ENCODE data around the gene GLI3.

Gene GLI3

GRCh38 chr7:42137431-42137830 lies 99.6 kb downstream of the GLI3 start:
- DNase-seq: no peak

- DNase-seq: no peak
Measured at GRCh38 chr7:42135728-42136127, 101.3 kb downstream of the GLI3 start.

- DNase-seq: no peak
Measured at GRCh38 chr7:42134276-42134876, 102.6 kb downstream of the GLI3 start.

- no peak for DNase-seq
Measured at GRCh38 chr7:42133321-42133720, 103.7 kb downstream of the GLI3 start.

- DNase-seq: no peak
Measured at GRCh38 chr7:42128703-42129102, 108.3 kb downstream of the GLI3 start.

- no peak for DNase-seq
Measured at GRCh38 chr7:42127232-42127622, 109.8 kb downstream of the GLI3 start.

GRCh38 chr7:42126475-42127231 lies 110.4 kb downstream of the GLI3 start:
- DNase-seq: no peak

GRCh38 chr7:42125321-42125720 lies 111.7 kb downstream of the GLI3 start:
- no peak for DNase-seq

- DNase-seq: no peak
Measured at GRCh38 chr7:42123716-42124115, 113.3 kb downstream of the GLI3 start.

- no peak for DNase-seq
Measured at GRCh38 chr7:42120191-42120590, 116.8 kb downstream of the GLI3 start.

- DNase-seq: no peak
Measured at GRCh38 chr7:42117201-42117600, 119.8 kb downstream of the GLI3 start.

GRCh38 chr7:42115795-42116194 lies 121.2 kb downstream of the GLI3 start:
- DNase-seq: no peak

GRCh38 chr7:42110333-42110732 lies 126.7 kb downstream of the GLI3 start:
- DNase-seq: no peak

GRCh38 chr7:42108803-42109528 lies 128.0 kb downstream of the GLI3 start:
- DNase-seq: no peak

GRCh38 chr7:42107484-42108240 lies 129.3 kb downstream of the GLI3 start:
- DNase-seq: no peak

- DNase-seq: no peak
Measured at GRCh38 chr7:42106562-42106961, 130.4 kb downstream of the GLI3 start.

GRCh38 chr7:42105554-42106358 lies 131.3 kb downstream of the GLI3 start:
- no peak for DNase-seq

- DNase-seq: no peak
Measured at GRCh38 chr7:42104694-42105093, 132.3 kb downstream of the GLI3 start.

- no peak for DNase-seq
Measured at GRCh38 chr7:42104231-42104630, 132.8 kb downstream of the GLI3 start.

- no peak for DNase-seq
Measured at GRCh38 chr7:42103456-42103855, 133.6 kb downstream of the GLI3 start.

- DNase-seq: no peak
Measured at GRCh38 chr7:42103020-42103419, 134.0 kb downstream of the GLI3 start.

GRCh38 chr7:42102301-42102700 lies 134.7 kb downstream of the GLI3 start:
- DNase-seq: no peak

GRCh38 chr7:42100156-42100508 lies 136.9 kb downstream of the GLI3 start:
- no peak for DNase-seq
